ENCODE results near the gene TAF5.
"Not testable (repeated sequence)": the region's sequence is repeated elsewhere in the genome, so short reads cannot be mapped to it uniquely, and the experiment has no call there.

The TAF5 gene

DNA sequence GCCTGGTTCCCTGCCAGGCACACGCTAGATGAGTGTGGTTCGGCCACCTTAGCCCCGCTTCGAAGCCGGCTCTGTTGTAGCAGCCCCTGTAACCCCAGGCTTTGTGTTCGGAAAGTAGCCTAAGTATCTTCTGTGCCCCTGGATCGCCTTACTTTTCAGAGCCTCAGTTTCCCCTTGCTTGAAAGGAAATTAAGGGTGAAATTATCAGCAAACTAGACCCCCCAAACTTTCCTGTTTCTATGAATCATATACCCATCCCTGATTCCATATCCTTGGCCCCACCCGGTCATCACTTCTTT is 29.0 kb downstream of the TAF5 start:
- no peaks in the 10 kb centered on the region for H3K9me3 ChIP-seq
- H3K4me3 ChIP-seq (ENCODE audit: low read depth, low read length): peak overlapping the region; percentile 89
- DNase-seq: no peak
- no peaks in the 10 kb centered on the region for H3K27me3 ChIP-seq
- peaks cover 53% of the 10 kb centered on the region for H3K36me3 ChIP-seq
- TF ChIP-seq, protein P1, sequence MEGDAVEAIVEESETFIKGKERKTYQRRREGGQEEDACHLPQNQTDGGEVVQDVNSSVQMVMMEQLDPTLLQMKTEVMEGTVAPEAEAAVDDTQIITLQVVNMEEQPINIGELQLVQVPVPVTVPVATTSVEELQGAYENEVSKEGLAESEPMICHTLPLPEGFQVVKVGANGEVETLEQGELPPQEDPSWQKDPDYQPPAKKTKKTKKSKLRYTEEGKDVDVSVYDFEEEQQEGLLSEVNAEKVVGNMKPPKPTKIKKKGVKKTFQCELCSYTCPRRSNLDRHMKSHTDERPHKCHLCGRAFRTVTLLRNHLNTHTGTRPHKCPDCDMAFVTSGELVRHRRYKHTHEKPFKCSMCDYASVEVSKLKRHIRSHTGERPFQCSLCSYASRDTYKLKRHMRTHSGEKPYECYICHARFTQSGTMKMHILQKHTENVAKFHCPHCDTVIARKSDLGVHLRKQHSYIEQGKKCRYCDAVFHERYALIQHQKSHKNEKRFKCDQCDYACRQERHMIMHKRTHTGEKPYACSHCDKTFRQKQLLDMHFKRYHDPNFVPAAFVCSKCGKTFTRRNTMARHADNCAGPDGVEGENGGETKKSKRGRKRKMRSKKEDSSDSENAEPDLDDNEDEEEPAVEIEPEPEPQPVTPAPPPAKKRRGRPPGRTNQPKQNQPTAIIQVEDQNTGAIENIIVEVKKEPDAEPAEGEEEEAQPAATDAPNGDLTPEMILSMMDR (IDR thresholded peaks at IDR 0.05; ENCODE audit: low read depth, low read length): no peak
- no peaks in the 10 kb centered on the region for H3K4me1 ChIP-seq

- Histone ChIP-seq H3K9me3 (no peaks in the 10 kb centered on the region), H3K27me3 (no peaks in the 10 kb centered on the region), H3K4me3 (ENCODE audit: low read depth, low read length) (peak overlapping the region; percentile 89), H3K36me3 (peaks cover 51% of the 10 kb centered on the region), H3K4me1 (no peaks in the 10 kb centered on the region)
- no peak for DNase-seq
- TF ChIP-seq, protein P1 (IDR thresholded peaks at IDR 0.05; ENCODE audit: low read depth, low read length): no peak
These were observed 29.5 kb downstream of the TAF5 start for GRCh38 chr10:103397191-103397825.

DNA sequence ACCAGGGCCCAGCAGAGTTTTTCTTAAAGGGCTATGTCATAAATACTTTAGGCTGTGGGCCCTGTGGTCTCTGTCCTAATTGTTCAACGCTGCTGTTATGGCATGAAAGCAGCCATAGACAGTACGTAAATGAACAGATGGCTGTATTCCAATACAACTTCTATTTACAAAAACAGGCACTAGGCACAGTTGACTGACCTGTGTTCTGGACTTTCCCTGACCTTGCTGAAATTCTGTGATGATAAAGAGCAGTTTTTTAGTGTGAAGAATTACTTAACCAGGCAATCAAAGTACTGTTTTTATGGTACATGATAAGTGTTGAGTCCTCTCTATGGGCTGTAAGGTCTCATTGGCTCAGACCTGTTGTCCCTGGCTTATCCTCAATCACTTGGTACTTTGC is 45.8 kb downstream of the TAF5 start:
- H3K27me3 ChIP-seq: no peaks in the 10 kb centered on the region
- peaks cover 84% of the 10 kb centered on the region for H3K36me3 ChIP-seq
- no peaks in the 10 kb centered on the region for H3K9me3 ChIP-seq
- H3K4me3 ChIP-seq (ENCODE audit: low read depth, low read length): no peak overlapping the region
- TF ChIP-seq, protein P1 (IDR thresholded peaks at IDR 0.05; ENCODE audit: low read depth, low read length): no peak
- no peaks in the 10 kb centered on the region for H3K4me1 ChIP-seq
- no peak for DNase-seq

- TF ChIP-seq, protein P1 (IDR thresholded peaks at IDR 0.05; ENCODE audit: low read depth, low read length): no peak
- H3K27me3 ChIP-seq: no peaks in the 10 kb centered on the region
- H3K4me1 ChIP-seq: no peaks in the 10 kb centered on the region
- H3K36me3 ChIP-seq: peaks cover 89% of the 10 kb centered on the region
- H3K4me3 ChIP-seq (ENCODE audit: low read depth, low read length): no peak overlapping the region
- no peak for DNase-seq
- H3K9me3 ChIP-seq: no peaks in the 10 kb centered on the region
These were observed 47.8 kb downstream of the TAF5 start for GRCh38 chr10:103415581-103415980.

DNA sequence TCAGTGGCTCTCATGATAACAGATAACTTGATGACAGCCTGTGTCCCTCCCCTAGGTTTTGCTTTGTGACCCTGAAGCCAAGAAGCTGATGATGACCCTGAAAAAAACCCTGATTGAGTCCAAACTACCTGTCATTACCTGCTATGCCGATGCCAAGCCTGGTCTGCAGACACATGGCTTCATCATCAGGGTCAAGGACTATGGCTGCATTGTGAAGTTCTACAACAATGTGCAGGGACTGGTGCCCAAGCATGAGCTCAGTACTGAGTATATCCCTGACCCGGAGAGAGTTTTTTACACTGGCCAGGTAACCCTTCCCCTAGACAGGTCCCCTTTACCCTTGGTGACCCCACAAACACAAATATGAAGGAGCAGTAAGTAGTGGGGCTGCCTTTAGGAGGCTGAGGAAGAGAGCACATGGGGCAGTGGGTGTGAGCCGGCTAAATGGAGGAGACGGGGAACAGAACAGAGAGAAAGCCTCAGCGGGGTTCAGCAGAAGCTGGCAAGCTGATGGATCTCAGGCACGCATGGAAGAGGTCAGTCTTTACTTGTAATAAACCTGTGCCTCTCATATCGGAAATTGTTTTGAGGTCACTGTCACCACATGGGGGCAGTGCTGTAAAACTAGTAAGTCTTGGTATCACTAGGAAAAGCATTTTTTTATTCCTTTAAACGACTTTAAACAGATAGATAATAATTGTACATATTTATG is 48.8 kb downstream of the TAF5 start:
- peak; percentile 65 for DNase-seq
- Histone ChIP-seq H3K9me3 (no peaks in the 10 kb centered on the region), H3K27me3 (no peaks in the 10 kb centered on the region), H3K4me1 (no peaks in the 10 kb centered on the region), H3K36me3 (peaks cover 87% of the 10 kb centered on the region), H3K4me3 (ENCODE audit: low read depth, low read length) (no peak overlapping the region)
- TF ChIP-seq, protein P1 (IDR thresholded peaks at IDR 0.05; ENCODE audit: low read depth, low read length): peak; percentile 58

GRCh38 chr10:103417148-103417469 is 49.3 kb downstream of the TAF5 start:
- H3K4me1 ChIP-seq; H3K4me3 ChIP-seq (ENCODE audit: low read depth, low read length); DNase-seq; H3K27me3 ChIP-seq; H3K9me3 ChIP-seq: not testable (repeated sequence)
- H3K36me3 ChIP-seq: peaks cover 85% of the 10 kb centered on the region
